ENCODE data around the gene TXNL1.

DNA sequence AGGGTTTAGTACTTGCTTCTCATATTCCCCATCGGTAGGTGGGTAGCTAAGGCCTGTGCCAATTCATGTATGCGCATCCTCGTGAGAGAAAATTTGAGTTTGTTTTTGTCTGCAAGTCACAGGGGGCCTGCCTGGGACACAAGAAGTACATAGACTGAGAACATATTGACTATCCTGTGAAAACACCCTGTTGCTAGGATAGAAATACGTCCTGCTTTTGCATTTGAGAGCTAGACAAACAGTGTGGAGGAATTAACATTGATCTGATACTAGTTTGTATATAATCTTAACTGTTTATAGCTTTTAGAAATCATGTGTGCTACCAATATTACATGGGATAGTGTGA, 23.6 kb upstream of the TXNL1 start:
- no peak for TF ChIP-seq POLR2A (IDR thresholded peaks at IDR 0.05; ENCODE audit: control extremely low read depth in 1 of 2, low read depth in 2 of 2, low read length in 2 of 2)
- TF ChIP-seq CTCF (IDR thresholded peaks at IDR 0.05; ENCODE audit: control extremely low read depth in 1 of 3, insufficient read depth in 1 of 3, low read depth in 1 of 3, low read length in 3 of 3): no peak

Measured in H1 (cell line).